ENCODE data around the gene NDUFS2.

- TF ChIP-seq, protein P1, sequence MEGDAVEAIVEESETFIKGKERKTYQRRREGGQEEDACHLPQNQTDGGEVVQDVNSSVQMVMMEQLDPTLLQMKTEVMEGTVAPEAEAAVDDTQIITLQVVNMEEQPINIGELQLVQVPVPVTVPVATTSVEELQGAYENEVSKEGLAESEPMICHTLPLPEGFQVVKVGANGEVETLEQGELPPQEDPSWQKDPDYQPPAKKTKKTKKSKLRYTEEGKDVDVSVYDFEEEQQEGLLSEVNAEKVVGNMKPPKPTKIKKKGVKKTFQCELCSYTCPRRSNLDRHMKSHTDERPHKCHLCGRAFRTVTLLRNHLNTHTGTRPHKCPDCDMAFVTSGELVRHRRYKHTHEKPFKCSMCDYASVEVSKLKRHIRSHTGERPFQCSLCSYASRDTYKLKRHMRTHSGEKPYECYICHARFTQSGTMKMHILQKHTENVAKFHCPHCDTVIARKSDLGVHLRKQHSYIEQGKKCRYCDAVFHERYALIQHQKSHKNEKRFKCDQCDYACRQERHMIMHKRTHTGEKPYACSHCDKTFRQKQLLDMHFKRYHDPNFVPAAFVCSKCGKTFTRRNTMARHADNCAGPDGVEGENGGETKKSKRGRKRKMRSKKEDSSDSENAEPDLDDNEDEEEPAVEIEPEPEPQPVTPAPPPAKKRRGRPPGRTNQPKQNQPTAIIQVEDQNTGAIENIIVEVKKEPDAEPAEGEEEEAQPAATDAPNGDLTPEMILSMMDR (IDR thresholded peaks at IDR 0.05), result no peak
- no peak for TF ChIP-seq POLR2A (IDR thresholded peaks at IDR 0.05)
These were observed 1.7 kb upstream of the NDUFS2 start for GRCh38 chr1:161200421-161200991.

Data from testis (tissue), 2 donors.